NCI-H1436 treated with DMSO at 0.1 percent for 48 hours (cell line): ENCODE measurements around the gene OSBPL7.

ENCODE experiments used
- DNase-seq: peaks from one replicate; lab custom pipeline; 2025; lab: John Stamatoyannopoulos, UW

Gene OSBPL7

GRCh38 chr17:47763913-47764582 is 57.5 kb downstream of the OSBPL7 start:
- no peak for DNase-seq

GRCh38 chr17:47762728-47763127 is 58.9 kb downstream of the OSBPL7 start:
- no peak for DNase-seq

GRCh38 chr17:47760409-47761140 is 61.0 kb downstream of the OSBPL7 start:
- DNase-seq = no peak

GRCh38 chr17:47757386-47757785 is 64.2 kb downstream of the OSBPL7 start:
- no peak for DNase-seq
